H1 (cell line): ENCODE results near the gene GIT1. TPM values are rescaled to one million over a fixed set of nuclear protein-coding genes. Genes with fewer than 3 reads are reported as not detected.

ENCODE experiments used
- CTCF ChIA-PET: fragments of 300-600 bp; sonication (Branson Sonifier 250); formaldehyde crosslinking; loops from one replicate; lab custom pipeline; 2021; ENCODE audit not compliant: partially characterized antibody; lab: Charles Lee
- POLR2A ChIA-PET: fragments of 300-600 bp; sonication (Branson Sonifier 250); formaldehyde crosslinking; loops from one replicate; lab custom pipeline; 2021; ENCODE audit warnings: inconsistent platforms; ENCODE audit not compliant: partially characterized antibody; lab: Charles Lee
- DNase-seq, 2 experiments: peaks; one replicate each; pipeline versions ENCODE4 v3.0.0 to v3.0.0-alpha.2; 2010 to 2022; ENCODE audit warnings: low spot score in 2 of 2, low read depth in 1 of 2, mixed read lengths in 1 of 2
- FAIRE-seq: peaks from 2 replicates; lab custom pipeline; 2011; peaks lifted over from hg19 to GRCh38; lab: Jason Lieb, UNC
- H2AFZ ChIP-seq: 2 replicates; pipeline ENCODE4 v1.8.1; 2012; ENCODE audit warnings: low read length, inconsistent platforms
- H2AK5ac ChIP-seq: 2 replicates; pipeline ENCODE4 v1.6.1; 2013; ENCODE audit warnings: low read depth, low read length
- H2BK120ac ChIP-seq: replicated peaks from 2 replicates; pipeline ENCODE3; 2013; ENCODE audit warnings: low read depth, low read length, inconsistent platforms
- H2BK12ac ChIP-seq: 2 replicates; pipeline ENCODE4 v1.6.1; 2013; ENCODE audit warnings: low read depth, low read length
- H2BK15ac ChIP-seq: 2 replicates; pipeline ENCODE4 v1.6.1; 2013; ENCODE audit warnings: low read length
- H2BK20ac ChIP-seq: 2 replicates; pipeline ENCODE4 v1.6.1; 2013; ENCODE audit warnings: low read length
- H2BK5ac ChIP-seq: 2 replicates; pipeline ENCODE4 v1.6.1; 2013; ENCODE audit warnings: low read depth, low read length
- H3K14ac ChIP-seq: 2 replicates; pipeline ENCODE4 v1.6.1; 2013; ENCODE audit warnings: inconsistent platforms; ENCODE audit not compliant: insufficient read length
- H3K18ac ChIP-seq: 2 replicates; pipeline ENCODE4 v1.6.1; 2013; ENCODE audit warnings: low read length; ENCODE audit errors: extremely low read depth
- H3K23ac ChIP-seq: 2 replicates; pipeline ENCODE4 v1.6.1; 2013; ENCODE audit warnings: inconsistent platforms; ENCODE audit not compliant: insufficient read length
- H3K23me2 ChIP-seq: 2 replicates; pipeline ENCODE4 v1.6.1; 2013; ENCODE audit warnings: low read depth, low read length
- H3K27ac ChIP-seq: 2 replicates; pipeline ENCODE4 v1.6.1; 2011; ENCODE audit warnings: low read depth, low read length, inconsistent platforms
- H3K27me3 ChIP-seq, 4 experiments: replicated peaks in 1 of 4; 1 replicate in 1 of 4; 2 replicates in 3 of 4; pipeline versions ENCODE4 v1.6.1 to v1.8.1; 2011 to 2013; ENCODE audit warnings: low read length in 3 of 4, mild to moderate bottlenecking in 3 of 4, inconsistent platforms in 2 of 4, mixed read lengths in 2 of 4, moderate library complexity in 1 of 4; ENCODE audit not compliant: control insufficient read depth in 3 of 4, insufficient read depth in 3 of 4; ENCODE audit errors: extremely low read depth in 1 of 4
- H3K36me3 ChIP-seq, 4 experiments: 2 replicates each; pipeline versions ENCODE4 v1.6.1 to v1.8.1; 2011 to 2013; ENCODE audit warnings: mild to moderate bottlenecking in 4 of 4, low read length in 3 of 4, moderate library complexity in 2 of 4, control low read depth in 1 of 4, inconsistent platforms in 1 of 4; ENCODE audit not compliant: insufficient read depth in 4 of 4, control insufficient read depth in 2 of 4
- H3K4ac ChIP-seq: replicated peaks from 2 replicates; pipeline ENCODE3; 2013; ENCODE audit warnings: low read length, low read depth, mixed read lengths, inconsistent platforms; ENCODE audit not compliant: insufficient read length
- H3K4me1 ChIP-seq, 4 experiments: replicated peaks in 1 of 4; 1 replicate in 1 of 4; 2 replicates in 3 of 4; pipeline versions ENCODE4 v1.6.1 to v1.8.1; 2011 to 2013; ENCODE audit warnings: low read length in 3 of 4, inconsistent platforms in 2 of 4, mixed read lengths in 1 of 4; ENCODE audit not compliant: insufficient read depth in 4 of 4, control insufficient read depth in 3 of 4
- H3K4me2 ChIP-seq, 2 experiments: 2 replicates each; pipeline versions ENCODE4 v1.6.1 to v1.8.1; 2011 to 2013; ENCODE audit warnings: low read depth in 2 of 2, low read length in 2 of 2, control low read depth in 1 of 2, inconsistent platforms in 1 of 2, mild to moderate bottlenecking in 1 of 2; ENCODE audit not compliant: insufficient read depth in 1 of 2
- H3K4me3 ChIP-seq, 4 experiments: fragments of 200-600, 300-600 bp in 1 of 4; sonication (generic), shearing (Covaris generic), sonication (Bioruptor Twin) in 1 of 4; 2 replicates each; pipeline versions ENCODE4 v1.5.1 to v1.8.1; 2011 to 2016; ENCODE audit warnings: low read length in 4 of 4, low read depth in 3 of 4, control low read depth in 2 of 4, inconsistent platforms in 2 of 4, mild to moderate bottlenecking in 2 of 4, mixed read lengths in 1 of 4, moderate library complexity in 1 of 4; ENCODE audit not compliant: insufficient read depth in 2 of 4; ENCODE audit errors: extremely low read depth in 1 of 4
- H3K56ac ChIP-seq: replicated peaks from 2 replicates; pipeline ENCODE3; 2013; ENCODE audit warnings: low read depth, mild to moderate bottlenecking, mixed read lengths, low read length, inconsistent platforms; ENCODE audit not compliant: insufficient read length
- H3K79me1 ChIP-seq: 2 replicates; pipeline ENCODE4 v1.6.1; 2013; ENCODE audit warnings: low read depth, low read length, control low read depth
- H3K79me2 ChIP-seq, 2 experiments: 2 replicates each; pipeline versions ENCODE4 v1.6.1 to v1.8.1; 2012 to 2013; ENCODE audit warnings: low read length in 2 of 2, mild to moderate bottlenecking in 2 of 2, inconsistent platforms in 1 of 2; ENCODE audit not compliant: insufficient read depth in 2 of 2, control insufficient read depth in 1 of 2
- H3K9ac ChIP-seq, 4 experiments: replicated peaks in 1 of 4; 1 replicate in 1 of 4; 2 replicates in 3 of 4; pipeline versions ENCODE4 v1.6.1 to v1.8.1; 2011 to 2013; ENCODE audit warnings: low read depth in 3 of 4, low read length in 3 of 4, control low read depth in 2 of 4, mild to moderate bottlenecking in 2 of 4, moderate library complexity in 2 of 4, inconsistent platforms in 1 of 4; ENCODE audit errors: extremely low read depth in 1 of 4
- H3K9me3 ChIP-seq, 2 experiments: 2 replicates each; pipeline versions ENCODE4 v1.6.1 to v1.8.1; 2012 to 2013; ENCODE audit warnings: mild to moderate bottlenecking in 2 of 2, moderate library complexity in 2 of 2, control low read depth in 1 of 2, inconsistent platforms in 1 of 2, low read depth in 1 of 2, low read length in 1 of 2, mixed read lengths in 1 of 2; ENCODE audit not compliant: insufficient read depth in 2 of 2
- H4K20me1 ChIP-seq, 2 experiments: replicated peaks in 1 of 2; 2 replicates each; pipeline versions ENCODE3 to v1.8.1; 2011 to 2013; ENCODE audit warnings: inconsistent platforms in 2 of 2, low read length in 2 of 2, mild to moderate bottlenecking in 1 of 2; ENCODE audit not compliant: insufficient read depth in 2 of 2, control insufficient read depth in 1 of 2
- H4K5ac ChIP-seq: 2 replicates; pipeline ENCODE4 v1.6.1; 2013; ENCODE audit warnings: low read length, low read depth, mixed read lengths, inconsistent platforms; ENCODE audit not compliant: insufficient read length
- H4K8ac ChIP-seq: 2 replicates; pipeline ENCODE4 v1.8.0; 2013; ENCODE audit warnings: mild to moderate bottlenecking, moderate library complexity, low read length, inconsistent platforms; ENCODE audit not compliant: insufficient read depth; ENCODE audit errors: extremely low read depth
- H4K91ac ChIP-seq: replicated peaks from 2 replicates; pipeline ENCODE3; 2013; ENCODE audit warnings: low read length, mixed read lengths, inconsistent platforms; ENCODE audit not compliant: insufficient read length
- BACH1 ChIP-seq: IDR thresholded peaks from 2 replicates; pipeline ENCODE4 v1.6.1; 2012; ENCODE audit warnings: low read length, improper control_type of control experiment
- BRCA1 ChIP-seq: IDR thresholded peaks from 2 replicates; pipeline ENCODE4 v1.6.1; 2012; ENCODE audit warnings: low read depth, low read length, improper control_type of control experiment
- CHD2 ChIP-seq: IDR thresholded peaks from 2 replicates; pipeline ENCODE4 v1.6.1; 2012; ENCODE audit warnings: low read length, improper control_type of control experiment
- CTBP2 ChIP-seq: IDR thresholded peaks from 2 replicates; pipeline ENCODE4 v1.7.0; 2011; ENCODE audit warnings: borderline replicate concordance, mild to moderate bottlenecking, moderate library complexity, mixed read lengths, low read length; ENCODE audit not compliant: insufficient read depth, insufficient read length
- GTF2F1 ChIP-seq: IDR thresholded peaks from 2 replicates; pipeline ENCODE4 v1.6.1; 2012; ENCODE audit warnings: low read depth, low read length, improper control_type of control experiment, borderline replicate concordance
- MAFK ChIP-seq: IDR thresholded peaks from 2 replicates; pipeline ENCODE4 v1.6.1; 2012; ENCODE audit warnings: low read depth, mild to moderate bottlenecking, improper control_type of control experiment, low read length
- RNF2 ChIP-seq: fragments of 200-900, 300-1000 bp; sonication (generic); IDR thresholded peaks from 2 replicates; pipeline ENCODE4 v1.7.1; 2016; ENCODE audit warnings: borderline replicate concordance, low read depth, mild to moderate bottlenecking, antibody characterized with exemption, low read length; ENCODE audit not compliant: poor library complexity, severe bottlenecking; ENCODE audit errors: missing control alignments
- SIX5 ChIP-seq: IDR thresholded peaks from 2 replicates; pipeline ENCODE4 v1.6.1; 2011; ENCODE audit warnings: mild to moderate bottlenecking, low read depth, low read length
- SP1 ChIP-seq: IDR thresholded peaks from 2 replicates; pipeline ENCODE4 v1.6.1; 2011; ENCODE audit warnings: low read depth, low read length
- TAF1 ChIP-seq: IDR thresholded peaks from 2 replicates; pipeline ENCODE4 v1.6.1; 2011; ENCODE audit warnings: mild to moderate bottlenecking, low read depth, low read length
- TAF7 ChIP-seq: optimal IDR thresholded peaks from 2 replicates; pipeline ENCODE3; 2011; ENCODE audit warnings: low read depth, mild to moderate bottlenecking, inconsistent platforms, low read length, moderate library complexity, borderline replicate concordance
- USF2 ChIP-seq: IDR thresholded peaks from 2 replicates; pipeline ENCODE4 v1.6.1; 2011; ENCODE audit warnings: low read length, improper control_type of control experiment
- WGBS, 2 experiments: shearing (Covaris generic) in 1 of 2; methylation state at CpG; one replicate each; pipeline versions ENCODE4 v1.1.6 to v1.1.7; 2013 to 2015; ENCODE audit warnings: low lambda C conversion rate in 2 of 2, mixed read lengths in 2 of 2, inconsistent platforms in 1 of 2, low coverage in 1 of 2, missing lambda C conversion rate in 1 of 2; ENCODE audit not compliant: insufficient replicate concordance in 2 of 2, insufficient coverage in 1 of 2, insufficient read length in 1 of 2; ENCODE audit errors: extremely low coverage in 1 of 2, missing lambda C conversion rate in 1 of 2; 5-methylcytosine and 5-hydroxymethylcytosine counted together
- polyA plus RNA-seq, 7 experiments: library from polyadenylated mRNA; depleted of rRNA in 3 of 7; stranded (reverse) in 5 of 7; unstranded in 2 of 7; fragments of >200 nt in 5 of 7; fragments of 200-250 nt in 2 of 7; gene quantifications; 1 replicate in 5 of 7; 2 replicates in 1 of 7; 4 replicates in 1 of 7; pipeline versions ENCODE4 v1.2.1 to v1.2.3, GENCODE V29; 2011 to 2013; ENCODE audit warnings: missing spikeins in 2 of 7, mixed read lengths in 2 of 7
- total RNA-seq: library from RNA; stranded (reverse); fragmentation: NEBNext Ultra II Directional; extraction: Animal tissue kit (Norgen Biotek cat#: 25700); gene quantifications from 2 replicates; pipeline ENCODE4 v1.2.1, GENCODE V29; 2021

Gene GIT1
- total and polyA plus RNA-seq, 2 of the 8 experiments (the other 6 are each of a cell fraction or from before 2014, with no cell fraction given), result 62.4 to 63.0 TPM

DNA sequence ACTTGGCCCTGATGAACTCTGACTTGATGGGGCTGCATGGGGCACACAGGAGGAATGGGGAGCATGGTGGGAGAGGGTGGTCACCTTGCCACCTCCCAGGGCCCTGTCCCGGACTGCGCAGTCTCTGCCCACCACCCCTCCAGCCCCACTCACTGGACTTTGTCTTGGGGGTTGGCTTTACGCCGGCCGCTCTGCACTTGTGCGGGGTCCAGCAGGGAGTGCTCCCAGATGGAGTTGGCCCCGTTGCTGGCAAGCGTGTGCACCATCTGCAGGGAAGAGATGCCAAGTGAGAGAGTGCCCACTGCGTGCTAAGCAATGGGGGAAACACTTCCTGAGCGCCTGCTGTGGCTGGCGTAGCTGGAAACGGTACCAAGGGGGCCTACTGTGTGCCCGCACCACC is 6.7 kb downstream of the GIT1 start:
- H2BK120ac ChIP-seq, result no peak overlapping the region
- ChIA-PET CTCF (interaction anchor here (2.3 to 15.3 kb wide), 5 partner anchors 10 to 37 kb away, joined by 4 to 193 read pairs (median 85); partner anchors contain the start of genes ABHD15, ANKRD13B, CORO6 and TP53I13), POLR2A (interaction anchor here (1.6 to 5.1 kb wide), 2 partner anchors 9 kb away, joined by 3 to 19 read pairs; partner anchors contain the start of gene ANKRD13B)
- no peak overlapping the region for H2BK15ac ChIP-seq
- no peaks in the 10 kb centered on the region for H3K9me3 ChIP-seq
- H2BK12ac ChIP-seq, result no peak overlapping the region
- FAIRE-seq (no peak), DNase-seq (no peak)
- no peaks in the 10 kb centered on the region for H3K23me2 ChIP-seq
- peaks cover 0 to 11% (median 6%) of the 10 kb centered on the region in 4 experiments; a peak in 3 of 8 replicates for H3K36me3 ChIP-seq
- H3K9ac ChIP-seq, result no peak overlapping the region
- H2BK5ac ChIP-seq, result no peak overlapping the region
- peaks cover 16% of the 10 kb centered on the region for H3K79me1 ChIP-seq
- H2AFZ ChIP-seq, result no peak overlapping the region
- no peak overlapping the region for H4K8ac ChIP-seq
- no peak overlapping the region for H3K18ac ChIP-seq
- peaks cover 5 to 30% of the 10 kb centered on the region in 2 experiments for H4K20me1 ChIP-seq
- no peaks in the 10 kb centered on the region for H3K27me3 ChIP-seq
- no peak overlapping the region for H3K56ac ChIP-seq
- peaks cover 7 to 17% (median 13%) of the 10 kb centered on the region in 4 experiments for H3K4me1 ChIP-seq
- 90% methylated on average over 13 of the region's 13 CpGs; no CpG with 5 or more reads in 1 of the 2 experiments for WGBS, 2 experiments
- H3K79me2 ChIP-seq, result peaks cover 0 to 31% of the 10 kb centered on the region in 2 experiments; a peak in 2 of 4 replicates
- H4K5ac ChIP-seq, result no peak overlapping the region
- H3K23ac ChIP-seq, result no peak overlapping the region
- no peak overlapping the region for H3K27ac ChIP-seq
- H3K4me3 ChIP-seq, result no peak overlapping the region
- no peak overlapping the region for H2AK5ac ChIP-seq
- H4K91ac ChIP-seq, result no peak overlapping the region
- H3K4ac ChIP-seq, result no peak overlapping the region
- H3K4me2 ChIP-seq, result no peak overlapping the region
- H3K14ac ChIP-seq, result no peak overlapping the region
- H2BK20ac ChIP-seq, result no peak overlapping the region
- TF ChIP-seq TAF7, result no peak
- no peak for TF ChIP-seq CTBP2
- TF ChIP-seq CHD2, result no peak
- TF ChIP-seq MAFK, result no peak
- TF ChIP-seq SIX5, result no peak
- no peak for TF ChIP-seq USF2
- TF ChIP-seq BACH1, result no peak
- TF ChIP-seq GTF2F1, result no peak
- TF ChIP-seq SP1, result no peak
- TF ChIP-seq BRCA1, result no peak
- TF ChIP-seq TAF1, result no peak
- TF ChIP-seq RNF2, result no peak
